NCI-H82 (cell line): Measurements from ENCODE around the gene PHETA1.
"Not testable (repeated sequence)": the region's sequence is repeated elsewhere in the genome, so short reads cannot be mapped to it uniquely, and the experiment has no call there.

Experiments
- DNase-seq: peaks from one replicate; lab custom pipeline; 2025; lab: John Stamatoyannopoulos, UW

PHETA1 gene

DNA sequence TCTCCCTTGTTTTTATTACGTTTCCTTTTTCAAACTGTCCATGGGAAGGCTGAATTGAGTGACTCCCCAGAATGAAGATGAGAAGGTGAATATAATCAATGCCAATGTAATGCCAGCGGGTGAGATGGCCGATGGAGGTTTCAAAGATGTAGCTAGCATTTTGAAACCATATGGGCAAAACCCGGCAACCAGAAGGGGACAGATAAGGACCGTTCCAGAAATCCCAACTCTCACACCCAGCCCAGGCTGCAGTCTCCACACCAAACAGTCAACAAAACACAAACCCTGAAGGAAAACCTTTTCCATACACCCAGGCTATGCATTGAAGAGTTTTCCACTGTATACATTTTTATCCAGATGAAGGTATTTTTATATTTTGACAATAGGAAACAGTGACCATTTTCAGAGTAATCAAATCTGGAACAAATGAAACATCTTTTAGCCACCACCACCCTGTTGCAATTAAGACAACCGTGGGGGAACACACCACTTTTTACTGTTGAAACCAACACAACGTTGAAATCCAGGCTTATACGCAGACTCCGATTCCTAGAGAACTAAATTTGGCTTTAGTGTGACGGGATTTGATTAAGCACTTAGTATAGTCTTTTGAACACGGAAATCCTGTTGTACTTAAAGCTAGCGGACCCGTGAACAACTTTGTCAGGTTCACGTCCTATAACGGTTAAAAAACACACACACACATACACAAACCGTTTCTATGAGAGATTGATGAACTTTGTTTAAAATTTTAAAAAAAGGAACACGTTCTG, 19.0 kb downstream of the PHETA1 start:
- DNase-seq: no peak

DNA sequence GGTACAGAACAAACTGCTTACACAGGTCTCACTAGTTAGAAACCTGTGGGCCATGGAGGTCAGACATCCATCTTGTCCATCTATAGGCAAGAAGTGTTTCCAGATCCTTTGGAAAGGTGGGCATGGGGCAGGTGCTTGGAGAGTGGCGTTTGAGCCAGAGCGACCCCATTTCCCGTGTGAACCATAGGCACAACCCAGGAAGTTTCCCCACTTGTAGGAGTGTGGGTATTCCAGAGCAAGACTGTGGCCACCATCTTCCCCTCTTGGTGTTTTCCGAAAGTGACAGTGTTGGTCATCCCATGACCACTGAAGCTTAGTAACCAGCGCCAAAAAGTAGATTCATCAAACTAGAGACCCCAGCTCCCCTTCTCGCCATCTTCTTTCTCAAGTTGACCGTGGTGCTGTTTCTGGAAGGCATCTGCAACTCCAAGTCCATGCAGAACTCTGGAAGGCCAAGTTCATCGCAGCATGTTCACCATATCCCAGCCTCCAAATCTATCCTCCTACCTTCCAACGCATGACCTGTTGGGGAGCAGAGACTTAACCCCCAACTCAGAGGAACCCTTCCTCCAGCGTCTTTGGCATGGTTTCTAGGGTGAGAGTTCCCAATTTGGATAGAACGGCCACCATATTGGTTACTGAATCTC, 19.7 kb downstream of the PHETA1 start:
- no peak for DNase-seq

DNA sequence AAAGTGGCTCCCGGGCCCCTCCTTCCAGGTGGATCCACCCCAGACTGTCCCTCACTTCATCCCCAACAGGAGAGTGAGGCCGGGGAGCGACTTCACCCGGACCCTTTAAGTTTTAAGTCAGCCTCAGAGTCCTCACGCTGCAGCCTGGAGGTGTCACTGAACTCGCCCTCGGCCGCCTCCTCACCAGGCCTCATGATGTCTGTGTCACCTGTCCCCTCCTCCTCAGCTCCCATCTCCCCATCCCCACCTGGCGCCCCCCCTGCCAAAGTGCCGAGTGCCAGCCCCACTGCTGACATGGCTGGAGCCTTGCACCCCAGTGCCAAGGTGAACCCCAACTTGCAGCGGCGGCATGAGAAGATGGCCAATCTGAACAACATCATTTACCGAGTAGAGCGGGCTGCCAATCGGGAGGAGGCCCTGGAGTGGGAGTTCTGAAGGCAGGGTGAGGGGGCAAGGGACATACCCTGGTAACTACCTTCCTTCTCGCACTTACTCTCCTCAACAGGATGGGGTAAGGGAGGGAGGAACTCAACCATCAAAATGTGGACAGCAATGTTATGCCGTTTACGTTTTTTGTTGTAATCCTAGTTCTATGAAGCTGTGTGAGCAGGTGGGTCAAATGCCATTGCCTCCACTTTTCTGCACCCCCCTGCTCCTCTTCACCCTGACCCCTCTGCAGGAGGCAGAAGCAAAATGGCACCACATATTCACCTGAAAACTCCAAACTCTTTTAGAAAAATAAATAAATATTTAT, 20.8 kb downstream of the PHETA1 start:
- no peak for DNase-seq

DNA sequence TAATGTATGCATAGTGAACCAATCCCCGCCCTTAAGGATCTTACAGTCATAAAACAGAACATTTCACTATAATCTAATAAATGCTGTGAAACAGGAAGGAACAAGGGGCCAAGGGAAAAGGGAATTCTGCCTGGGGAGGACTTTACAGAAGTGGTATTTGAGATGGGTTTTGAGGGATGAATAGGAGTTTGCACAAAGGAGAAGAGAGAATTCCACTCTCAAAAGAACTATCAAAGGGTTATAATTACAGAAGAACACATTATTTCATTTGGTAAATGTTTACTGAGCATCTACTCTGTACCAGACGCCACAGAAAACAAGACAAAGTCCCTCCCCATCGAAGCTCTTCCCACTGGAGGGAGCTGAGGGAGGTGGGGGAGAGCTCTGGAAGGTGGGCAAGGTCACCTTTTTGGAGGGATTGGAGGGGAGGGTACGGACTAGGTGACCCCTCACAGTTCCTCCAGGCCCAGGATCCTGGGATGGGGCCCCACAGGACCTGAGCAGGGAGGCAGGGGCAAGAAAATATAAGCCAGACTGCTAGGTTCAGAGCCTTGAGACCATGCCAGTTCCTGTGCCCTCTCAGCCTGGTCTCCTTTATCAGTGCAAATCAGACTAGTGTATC, 24.5 kb downstream of the PHETA1 start:
- DNase-seq: no peak

DNA sequence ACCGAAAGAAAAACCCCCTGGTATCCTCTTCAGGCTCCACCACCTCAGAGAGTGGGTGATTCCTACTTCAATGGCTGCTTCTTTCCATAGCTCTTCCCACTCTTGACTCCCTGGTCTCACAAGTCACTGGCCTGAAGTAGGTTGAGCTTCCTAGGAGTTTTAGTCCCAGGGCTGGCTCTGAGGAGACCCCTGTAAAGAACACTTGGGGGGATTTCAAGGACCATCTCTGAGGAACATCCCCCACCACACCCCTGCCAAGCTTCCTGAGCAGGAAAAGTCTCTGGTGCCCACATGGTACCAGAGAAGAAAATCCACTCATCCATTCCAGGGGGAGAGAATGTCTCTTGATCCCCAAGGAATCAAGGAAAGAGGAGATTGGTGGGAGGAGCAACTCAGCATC, 25.7 kb downstream of the PHETA1 start:
- DNase-seq: no peak

DNA sequence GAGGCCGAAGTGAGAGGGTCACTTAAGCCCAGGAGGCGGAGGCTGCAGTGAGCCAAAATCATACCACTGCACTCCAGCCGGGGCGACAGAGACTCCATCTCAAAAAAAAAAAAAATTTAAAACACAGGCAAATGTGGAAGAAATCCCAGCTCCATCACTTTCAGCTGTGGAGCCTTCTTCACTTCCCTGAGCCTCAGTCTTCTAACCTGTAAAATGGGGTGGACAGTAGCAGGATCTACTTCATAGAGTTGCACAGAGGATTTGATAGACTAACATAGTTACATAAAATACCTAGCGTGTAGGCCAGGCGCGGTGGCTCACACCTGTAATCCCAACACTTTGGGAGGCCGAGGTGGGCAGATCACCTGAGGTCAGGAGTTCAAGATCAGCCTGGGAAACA, 26.5 kb downstream of the PHETA1 start:
- DNase-seq: no peak

DNA sequence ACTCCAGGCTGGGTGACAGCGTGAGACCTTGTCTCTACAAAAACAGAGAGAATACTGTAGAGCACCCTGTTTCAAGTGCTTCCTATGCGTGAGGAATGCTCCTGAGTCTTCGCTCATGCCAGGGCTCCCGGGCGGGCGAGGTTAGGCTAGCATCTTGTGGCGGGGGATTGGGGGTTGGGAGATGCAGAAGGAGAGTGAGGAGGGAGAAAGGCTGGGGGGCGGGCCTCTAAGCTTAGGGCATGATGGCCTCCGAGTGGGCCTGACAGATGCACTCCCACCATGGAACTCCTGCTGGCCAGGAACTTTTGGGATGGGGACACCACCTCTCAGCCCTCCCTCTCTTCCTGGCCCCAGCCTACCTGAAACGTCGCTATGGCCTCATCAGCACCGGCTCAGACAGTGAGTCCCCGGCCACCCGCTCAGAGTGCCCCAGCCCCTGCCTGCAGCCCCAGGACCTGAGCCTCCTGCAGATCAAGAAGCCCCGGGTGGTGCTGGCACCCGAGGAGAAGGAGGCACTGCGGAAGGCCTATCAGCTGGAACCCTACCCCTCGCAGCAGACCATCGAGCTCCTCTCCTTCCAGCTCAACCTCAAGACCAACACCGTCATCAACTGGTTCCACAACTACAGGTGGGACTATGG, 27.3 kb downstream of the PHETA1 start:
- DNase-seq: no peak

DNA sequence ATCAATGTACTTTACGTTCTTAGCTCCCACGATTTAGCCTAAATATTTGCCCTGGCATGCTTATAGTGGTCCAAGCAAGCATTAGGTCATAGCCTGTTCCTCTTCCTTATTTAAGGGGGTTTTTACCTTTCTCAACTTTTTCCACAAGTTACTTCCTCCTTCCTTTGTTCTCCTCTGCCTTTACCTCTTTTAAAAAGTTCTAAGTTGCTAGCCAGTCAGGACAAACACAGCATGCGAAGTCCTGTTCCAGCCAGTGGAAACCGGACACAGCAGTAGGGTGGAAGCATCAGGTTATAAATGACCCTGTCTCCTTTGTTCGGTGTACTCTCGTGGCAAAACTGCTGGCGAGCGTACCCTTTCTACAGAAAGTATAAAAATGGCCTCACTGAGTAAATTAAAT, 28.2 kb downstream of the PHETA1 start:
- DNase-seq: not testable (repeated sequence)

DNA sequence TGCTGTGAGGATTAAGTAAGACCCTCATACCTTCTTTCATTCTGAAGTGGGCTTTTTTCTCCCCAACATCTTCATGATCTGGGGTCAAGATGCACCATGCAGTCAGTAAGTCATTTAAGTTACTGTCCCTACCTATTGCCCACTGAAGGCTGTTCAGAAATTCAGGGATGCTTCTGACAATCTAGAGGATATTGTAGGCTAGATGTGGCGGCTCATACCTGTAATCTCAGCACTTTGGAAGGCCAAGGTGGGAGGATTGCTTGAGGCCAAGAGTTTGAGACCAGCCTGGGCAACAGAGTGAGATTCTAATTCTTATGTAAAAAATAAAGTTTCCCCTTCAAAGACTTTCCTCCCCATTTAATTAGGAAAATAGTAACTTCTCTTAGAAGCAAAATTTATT, 28.7 kb downstream of the PHETA1 start:
- DNase-seq: no peak

DNA sequence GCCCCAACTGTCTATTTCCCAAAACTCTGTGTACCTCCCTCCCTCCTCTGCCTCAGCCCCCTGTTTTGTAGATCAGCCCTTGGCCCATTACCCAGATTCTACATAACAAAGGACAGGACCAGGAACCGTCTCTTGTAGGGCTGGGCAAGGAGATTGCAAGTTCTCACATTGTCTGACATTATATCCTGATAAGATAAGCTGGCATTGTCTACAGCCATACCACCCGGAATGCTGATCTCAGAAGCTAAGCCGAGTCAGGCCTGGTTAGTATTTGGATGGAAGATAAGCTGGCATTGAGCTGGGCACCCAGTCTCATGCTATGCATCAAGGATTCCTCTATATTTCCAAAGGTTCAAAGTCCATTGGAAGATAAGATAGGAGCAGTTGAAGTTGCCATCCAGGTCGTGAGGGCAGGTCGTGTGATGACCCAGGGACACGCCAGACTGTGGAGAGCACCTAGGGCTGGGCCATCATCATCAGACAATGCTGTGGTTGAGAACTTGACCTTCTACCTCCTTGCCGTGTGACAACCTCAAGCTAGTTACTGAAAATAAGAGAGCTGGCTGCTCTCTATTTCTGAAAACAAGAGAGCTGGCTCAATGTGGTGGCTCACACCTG, 29.5 kb downstream of the PHETA1 start:
- DNase-seq: no peak

DNA sequence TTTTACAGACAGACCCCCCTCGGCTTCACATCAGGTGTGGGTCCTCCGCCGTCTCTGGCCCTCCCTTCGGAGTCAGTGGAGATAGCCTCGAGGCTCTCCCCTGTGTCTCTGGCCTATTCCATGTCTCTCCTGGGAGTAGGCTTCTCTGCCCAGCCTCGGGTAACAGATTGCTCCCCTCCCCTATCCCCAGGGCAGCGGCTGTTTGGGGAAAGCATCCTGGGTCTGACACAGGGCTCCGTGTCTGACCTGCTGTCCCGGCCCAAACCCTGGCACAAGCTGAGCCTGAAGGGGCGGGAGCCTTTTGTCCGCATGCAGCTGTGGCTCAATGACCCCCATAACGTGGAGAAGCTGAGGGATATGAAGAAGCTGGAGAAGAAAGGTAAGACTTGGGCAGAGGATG, 30.8 kb downstream of the PHETA1 start:
- DNase-seq: no peak

DNA sequence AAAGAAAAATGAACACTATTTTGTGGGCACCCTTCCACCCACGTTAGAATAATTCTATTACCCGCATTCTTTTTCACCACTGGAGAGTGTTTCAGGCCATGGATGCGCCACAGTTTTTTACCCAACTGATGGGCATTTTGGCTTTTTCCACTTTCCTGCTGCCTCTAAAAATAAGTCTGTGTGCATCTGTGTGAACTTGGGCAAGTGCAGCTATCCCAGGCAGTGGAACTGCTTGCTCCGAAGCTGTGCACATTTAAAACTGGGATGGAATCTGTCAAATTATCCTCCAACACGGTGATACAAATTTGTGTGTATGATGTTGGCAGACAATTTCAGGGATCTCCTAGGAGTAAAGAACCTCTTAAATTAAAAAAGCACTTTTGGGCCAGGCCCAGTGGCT, 31.5 kb downstream of the PHETA1 start:
- no peak for DNase-seq

DNA sequence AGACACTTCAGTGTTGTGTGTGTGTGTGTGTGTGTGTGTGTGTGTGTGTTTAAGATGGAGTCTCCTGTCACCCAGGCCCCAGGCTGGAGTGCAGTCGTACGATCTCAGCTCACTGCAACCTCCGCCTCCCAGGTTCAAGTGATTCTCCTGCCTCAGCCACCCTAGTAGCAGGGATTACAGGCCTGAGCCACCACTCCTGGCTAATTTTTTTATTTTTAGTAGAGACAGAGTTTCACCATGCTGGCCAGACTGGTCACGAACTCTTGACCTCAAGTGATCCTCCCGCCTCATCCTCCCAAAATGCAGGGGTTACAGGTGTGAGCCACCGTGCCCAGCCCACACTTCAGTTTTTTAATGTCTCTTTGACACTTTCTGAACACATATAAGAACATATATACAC, 32.5 kb downstream of the PHETA1 start:
- DNase-seq: not testable (repeated sequence)

DNA sequence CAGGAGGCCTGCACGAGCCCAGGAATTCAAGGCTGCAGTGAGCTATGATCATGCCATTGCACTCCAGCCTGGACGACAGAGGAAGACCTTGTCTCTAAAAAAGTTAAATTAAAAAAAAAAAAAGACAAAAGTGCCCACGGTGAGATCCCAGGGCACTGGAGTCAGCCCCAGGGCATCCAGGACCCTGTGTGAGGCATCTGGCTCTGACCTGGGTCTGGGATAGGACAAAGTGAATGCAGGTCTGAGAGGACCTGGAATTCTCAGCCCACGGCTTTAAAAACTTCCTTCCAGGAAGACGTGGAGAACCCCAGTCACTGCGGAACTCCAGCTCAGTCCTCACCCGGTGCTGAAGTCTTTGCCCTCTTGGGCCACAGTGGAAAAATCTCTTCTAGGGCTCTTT, 33.1 kb downstream of the PHETA1 start:
- no peak for DNase-seq

DNA sequence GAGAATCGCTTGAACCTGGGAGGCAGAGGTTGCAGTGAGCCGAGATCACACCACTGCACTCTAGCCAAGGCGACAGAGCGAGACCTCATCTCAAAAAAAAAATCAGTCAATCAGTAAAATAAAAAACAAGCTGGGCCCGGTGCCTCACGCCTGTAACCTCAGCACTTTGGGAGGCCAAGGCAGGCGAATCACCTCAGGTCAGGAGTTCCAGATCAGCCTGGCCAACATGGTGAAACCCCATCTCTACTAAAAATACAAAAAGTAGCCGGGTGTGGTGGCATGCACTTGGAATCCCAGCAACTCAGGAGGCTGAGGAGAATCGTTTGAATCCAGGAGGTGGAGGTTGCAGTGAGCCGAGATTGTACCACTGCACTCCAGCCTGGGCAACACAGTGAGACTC, 33.6 kb downstream of the PHETA1 start:
- DNase-seq: not testable (repeated sequence)

DNA sequence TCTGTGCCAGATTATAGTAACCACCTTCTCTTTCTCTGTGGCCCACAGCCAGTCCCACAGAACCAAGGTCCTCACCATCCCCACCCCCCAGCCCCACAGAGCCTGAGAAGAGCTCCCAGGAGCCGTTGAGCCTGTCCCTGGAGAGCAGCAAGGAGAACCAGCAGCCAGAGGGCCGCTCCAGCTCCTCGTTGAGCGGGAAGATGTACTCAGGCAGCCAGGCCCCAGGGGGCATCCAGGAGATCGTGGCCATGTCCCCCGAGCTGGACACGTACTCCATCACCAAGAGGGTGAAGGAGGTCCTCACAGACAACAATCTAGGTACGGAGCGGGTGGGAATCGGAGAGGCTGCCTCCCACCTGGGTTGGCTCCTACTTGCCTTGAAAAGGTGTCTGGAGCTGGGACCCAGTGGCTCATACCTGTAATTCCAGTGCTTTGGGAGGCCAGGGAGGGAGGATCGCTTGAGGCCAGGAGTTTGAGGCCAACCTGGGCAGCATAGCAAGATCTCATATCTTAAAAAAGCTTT, 34.4 kb downstream of the PHETA1 start:
- DNase-seq: no peak

DNA sequence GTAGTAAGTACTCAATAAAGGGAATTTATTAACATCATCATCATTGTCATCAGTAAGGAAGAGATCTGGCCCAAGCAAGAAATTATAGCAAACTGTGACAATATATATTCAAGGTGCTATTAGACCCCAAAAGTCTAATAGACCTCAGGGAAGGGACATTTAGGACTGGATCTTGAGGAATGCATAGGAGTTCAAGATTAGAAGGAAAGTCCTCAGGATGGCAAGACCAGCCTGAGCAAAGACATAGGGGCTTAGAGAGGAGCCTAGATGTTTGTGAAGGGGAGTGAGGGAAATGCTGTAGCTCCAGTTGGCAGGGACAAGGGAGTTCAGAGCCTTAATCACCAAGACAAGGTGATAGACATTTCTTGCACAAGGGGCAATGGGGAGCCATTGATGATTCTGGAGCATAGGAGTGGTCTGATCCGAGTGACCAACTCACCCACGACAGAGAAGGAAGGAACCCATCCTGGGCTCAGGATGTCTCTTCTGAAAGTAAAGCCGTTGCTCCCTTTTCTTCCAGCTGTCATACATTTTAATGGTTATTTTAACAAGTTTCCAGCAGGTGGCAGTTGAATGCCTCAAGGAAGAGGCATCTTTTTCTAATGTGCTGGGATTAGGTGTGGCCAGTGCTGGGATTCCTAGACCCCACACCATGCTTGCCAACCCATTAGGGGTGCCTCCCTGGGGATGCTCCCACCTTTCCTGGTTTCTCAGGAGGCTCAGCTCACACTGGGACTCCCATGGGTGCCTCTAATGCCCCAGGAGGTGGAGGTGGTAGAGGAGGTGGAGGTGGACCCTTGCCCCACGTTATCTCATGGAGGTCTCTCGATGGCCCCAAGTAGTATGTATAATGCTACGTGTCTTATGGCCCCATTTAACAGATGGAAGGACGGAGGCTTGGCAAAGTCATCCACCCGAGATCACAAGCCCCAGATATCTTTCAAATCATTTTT, 37.8 kb downstream of the PHETA1 start:
- peak; percentile 85 for DNase-seq

DNA sequence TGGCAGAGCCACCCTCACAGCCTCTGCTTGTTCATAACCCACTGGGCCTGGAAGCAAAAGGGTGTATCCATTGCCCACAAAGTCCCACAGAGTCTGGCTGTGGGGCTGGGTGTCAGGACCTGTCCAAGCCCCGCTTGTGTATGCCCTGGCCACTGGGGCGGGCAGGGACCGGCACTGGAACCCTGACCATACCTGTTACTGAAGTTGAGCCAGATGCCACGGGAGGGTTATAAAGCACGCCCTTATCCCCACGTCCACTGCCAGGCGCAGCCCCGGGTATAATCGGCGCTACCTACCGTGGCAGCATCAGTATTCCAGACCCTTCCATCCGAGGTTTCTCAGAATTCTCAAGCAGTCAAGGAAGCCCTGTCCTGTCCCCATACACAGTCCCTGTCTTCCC, 40.8 kb downstream of the PHETA1 start:
- no peak for DNase-seq

DNA sequence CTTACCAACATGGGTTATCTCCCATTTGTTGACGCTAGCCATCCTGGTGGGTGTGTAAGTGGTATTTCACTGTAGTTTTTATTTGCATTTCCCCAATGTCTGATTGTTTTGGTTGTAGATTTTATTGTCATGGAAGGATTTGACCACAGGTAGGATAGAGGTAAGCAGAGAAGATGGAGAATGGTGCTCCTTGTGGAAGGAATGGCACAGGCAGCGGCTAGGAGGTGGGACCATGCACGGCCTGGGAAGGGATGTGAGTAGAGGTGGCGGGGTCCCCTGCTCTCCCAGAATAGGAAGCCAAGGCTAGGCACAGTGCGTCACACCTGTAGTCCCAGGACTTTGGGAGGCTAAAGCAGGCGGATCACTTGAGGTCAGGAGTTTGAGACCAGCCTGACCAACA, 41.4 kb downstream of the PHETA1 start:
- DNase-seq: no peak
